ENCODE results near the gene PNPLA2. TPM values are rescaled to one million over a fixed set of nuclear protein-coding genes. Genes with fewer than 3 reads are reported as not detected.

Gene PNPLA2
- total and polyA plus RNA-seq, 4 donors, result 9.1 to 49.9 (median 28.5) TPM

GRCh38 chr11:871472-871871, 52.8 kb downstream of the PNPLA2 start:
- DNase-seq (ENCODE audit: low read depth in 4 of 6, low spot score in 6 of 6), result no peak
- H3K9me3 ChIP-seq (ENCODE audit: control insufficient read depth, insufficient read depth, low read length), result no peaks in the 10 kb centered on the region
- 73% methylated on average over 9 of the region's 9 CpGs for WGBS (ENCODE audit: insufficient coverage)
- H3K27me3 ChIP-seq (ENCODE audit: control insufficient read depth, insufficient read depth, low read length), result no peaks in the 10 kb centered on the region
- H3K4me1 ChIP-seq (ENCODE audit: control insufficient read depth, insufficient read depth, low read length), result peaks cover 6% of the 10 kb centered on the region
- no peak overlapping the region for H3K27ac ChIP-seq (ENCODE audit: low read depth, low read length)
- no peak overlapping the region for H3K4me3 ChIP-seq (ENCODE audit: low read depth, low read length)
- H3K36me3 ChIP-seq (ENCODE audit: control insufficient read depth, insufficient read depth, low read length), result peaks cover 92% of the 10 kb centered on the region

- no peaks in the 10 kb centered on the region for H3K9me3 ChIP-seq (ENCODE audit: control insufficient read depth, insufficient read depth, low read length)
- 92% methylated on average over 8 of the region's 9 CpGs for WGBS (ENCODE audit: insufficient coverage)
- peaks cover 89% of the 10 kb centered on the region for H3K36me3 ChIP-seq (ENCODE audit: control insufficient read depth, insufficient read depth, low read length)
- H3K4me3 ChIP-seq (ENCODE audit: low read depth, low read length), result no peak overlapping the region
- DNase-seq (ENCODE audit: low read depth in 4 of 6, low spot score in 6 of 6), result no peak
- no peaks in the 10 kb centered on the region for H3K27me3 ChIP-seq (ENCODE audit: control insufficient read depth, insufficient read depth, low read length)
- H3K27ac ChIP-seq (ENCODE audit: low read depth, low read length), result no peak overlapping the region
- H3K4me1 ChIP-seq (ENCODE audit: control insufficient read depth, insufficient read depth, low read length), result peaks cover 14% of the 10 kb centered on the region
These were observed 54.1 kb downstream of the PNPLA2 start for GRCh38 chr11:872799-873198.

- WGBS (ENCODE audit: insufficient coverage), result 75% methylated on average over 6 of the region's 12 CpGs
- Histone ChIP-seq H3K4me1 (ENCODE audit: control insufficient read depth, insufficient read depth, low read length) (peaks cover 14% of the 10 kb centered on the region), H3K36me3 (ENCODE audit: control insufficient read depth, insufficient read depth, low read length) (peaks cover 86% of the 10 kb centered on the region), H3K27me3 (ENCODE audit: control insufficient read depth, insufficient read depth, low read length) (no peaks in the 10 kb centered on the region), H3K9me3 (ENCODE audit: control insufficient read depth, insufficient read depth, low read length) (no peaks in the 10 kb centered on the region), H3K4me3 (ENCODE audit: low read depth, low read length) (no peak overlapping the region), H3K27ac (ENCODE audit: low read depth, low read length) (no peak overlapping the region)
- no peak for DNase-seq (ENCODE audit: low read depth in 4 of 6, low spot score in 6 of 6)
These were observed 55.0 kb downstream of the PNPLA2 start for GRCh38 chr11:873706-874105.

Small RNA genes within 50 kb of the gene (small RNA-seq; reads per million reads assigned to genes)
- gene SNORA52 (ENCODE audit: low replicate concordance), result not detected

Other genes starting within 250 kb of the PNPLA2 start
- 10 to 100 TPM; 14.7 to 20.9 TPM for gene PHRF1, start 242.4 kb upstream of the PNPLA2 start, total RNA-seq
- 10 to 100 TPM; 25.8 to 28.4 TPM for gene PHRF1, start 242.4 kb upstream of the PNPLA2 start, polyA plus RNA-seq (ENCODE audit: insufficient read length in 2 of 2)
- gene IRF7, start 203.0 kb upstream of the PNPLA2 start, total RNA-seq, result 10 to 100 TPM in 1 of 2 donors, 1 to 10 TPM in 1; 3.9 to 16.8 TPM
- gene IRF7, start 203.0 kb upstream of the PNPLA2 start, polyA plus RNA-seq (ENCODE audit: insufficient read length in 2 of 2), result 10 to 100 TPM; 10.4 to 17.1 TPM
- gene CDHR5, start 194.0 kb upstream of the PNPLA2 start, total RNA-seq, result 1 to 10 TPM in 1 of 2 donors, not detected in 1; 2.5 TPM
- gene CDHR5, start 194.0 kb upstream of the PNPLA2 start, polyA plus RNA-seq (ENCODE audit: insufficient read length in 2 of 2), result 1 to 10 TPM in 1 of 2 donors, under 1 TPM in 1; 0.71 to 1.5 TPM
- under 1 TPM in 1 of 2 donors, not detected in 1; 0.88 TPM for gene SCT, start 191.7 kb upstream of the PNPLA2 start, total RNA-seq
- gene SCT, start 191.7 kb upstream of the PNPLA2 start, polyA plus RNA-seq (ENCODE audit: insufficient read length in 2 of 2), result 1 to 10 TPM in 1 of 2 donors, not detected in 1; 1.4 TPM
- gene DRD4, start 181.6 kb upstream of the PNPLA2 start, total RNA-seq, result under 1 TPM in 1 of 2 donors, not detected in 1; 0.72 TPM
- gene DRD4, start 181.6 kb upstream of the PNPLA2 start, polyA plus RNA-seq (ENCODE audit: insufficient read length in 2 of 2), result 1 to 10 TPM; 5.4 to 5.6 TPM
- 10 to 100 TPM; 45.3 to 77.8 TPM for gene DEAF1, start 123.7 kb upstream of the PNPLA2 start, total RNA-seq
- gene DEAF1, start 123.7 kb upstream of the PNPLA2 start, polyA plus RNA-seq (ENCODE audit: insufficient read length in 2 of 2), result 100 to 1,000 TPM; 230 to 242 TPM
- 10 to 100 TPM; 10.0 to 20.1 TPM for gene TMEM80, start 123.1 kb upstream of the PNPLA2 start, total RNA-seq
- gene TMEM80, start 123.1 kb upstream of the PNPLA2 start, polyA plus RNA-seq (ENCODE audit: insufficient read length in 2 of 2), result 10 to 100 TPM; 25.8 to 38.9 TPM
- 1 to 10 TPM; 4.5 to 8.6 TPM for gene EPS8L2, start 112.7 kb upstream of the PNPLA2 start, total RNA-seq
- gene EPS8L2, start 112.7 kb upstream of the PNPLA2 start, polyA plus RNA-seq (ENCODE audit: insufficient read length in 2 of 2), result 10 to 100 TPM; 11.3 to 15.1 TPM
- 100 to 1,000 TPM; 104 to 124 TPM for gene TALDO1, start 71.5 kb upstream of the PNPLA2 start, total RNA-seq
- 100 to 1,000 TPM; 158 to 160 TPM for gene TALDO1, start 71.5 kb upstream of the PNPLA2 start, polyA plus RNA-seq (ENCODE audit: insufficient read length in 2 of 2)
- 10 to 100 TPM; 22.8 to 44.4 TPM for gene GATD1, start 41.4 kb upstream of the PNPLA2 start, total RNA-seq
- 100 to 1,000 TPM in 1 of 2 donors, 10 to 100 TPM in 1; 97.4 to 133 TPM for gene GATD1, start 41.4 kb upstream of the PNPLA2 start, polyA plus RNA-seq (ENCODE audit: insufficient read length in 2 of 2)
- 10 to 100 TPM; 13.0 to 23.4 TPM for gene CEND1, start 28.8 kb upstream of the PNPLA2 start, total RNA-seq
- gene CEND1, start 28.8 kb upstream of the PNPLA2 start, polyA plus RNA-seq (ENCODE audit: insufficient read length in 2 of 2), result 100 to 1,000 TPM; 162 to 176 TPM
- gene SLC25A22, start 20.6 kb upstream of the PNPLA2 start, total RNA-seq, result 10 to 100 TPM; 17.5 to 17.6 TPM
- gene SLC25A22, start 20.6 kb upstream of the PNPLA2 start, polyA plus RNA-seq (ENCODE audit: insufficient read length in 2 of 2), result 10 to 100 TPM; 55.0 to 69.2 TPM
- 1 to 10 TPM; 5.4 to 8.9 TPM for gene PIDD1, start 13.7 kb upstream of the PNPLA2 start, total RNA-seq
- gene PIDD1, start 13.7 kb upstream of the PNPLA2 start, polyA plus RNA-seq (ENCODE audit: insufficient read length in 2 of 2), result 10 to 100 TPM; 21.2 to 28.9 TPM
- 1,000 to 10,000 TPM in 1 of 2 donors, 100 to 1,000 TPM in 1; 139 to 1,150 TPM for gene RPLP2, start 8.9 kb upstream of the PNPLA2 start, total RNA-seq
- gene RPLP2, start 8.9 kb upstream of the PNPLA2 start, polyA plus RNA-seq (ENCODE audit: insufficient read length in 2 of 2), result 100 to 1,000 TPM; 862 to 919 TPM
- gene CRACR2B, start 9.0 kb downstream of the PNPLA2 start, total RNA-seq, result 1 to 10 TPM; 2.4 to 9.4 TPM
- 10 to 100 TPM in 1 of 2 donors, 1 to 10 TPM in 1; 7.4 to 12.1 TPM for gene CRACR2B, start 9.0 kb downstream of the PNPLA2 start, polyA plus RNA-seq (ENCODE audit: insufficient read length in 2 of 2)
- 100 to 1,000 TPM in 1 of 2 donors, 10 to 100 TPM in 1; 71.8 to 185 TPM for gene CD151, start 14.0 kb downstream of the PNPLA2 start, total RNA-seq
- gene CD151, start 14.0 kb downstream of the PNPLA2 start, polyA plus RNA-seq (ENCODE audit: insufficient read length in 2 of 2), result 100 to 1,000 TPM in 1 of 2 donors, 10 to 100 TPM in 1; 95.4 to 134 TPM
- 100 to 1,000 TPM in 1 of 2 donors, 10 to 100 TPM in 1; 34.7 to 160 TPM for gene POLR2L, start 23.6 kb downstream of the PNPLA2 start, total RNA-seq
- gene POLR2L, start 23.6 kb downstream of the PNPLA2 start, polyA plus RNA-seq (ENCODE audit: insufficient read length in 2 of 2), result 100 to 1,000 TPM; 118 to 130 TPM
- 100 to 1,000 TPM in 1 of 2 donors, 10 to 100 TPM in 1; 27.2 to 151 TPM for gene TSPAN4, start 23.9 kb downstream of the PNPLA2 start, total RNA-seq
- gene TSPAN4, start 23.9 kb downstream of the PNPLA2 start, polyA plus RNA-seq (ENCODE audit: insufficient read length in 2 of 2), result 10 to 100 TPM; 57.4 to 99.8 TPM
- gene CHID1, start 91.9 kb downstream of the PNPLA2 start, total RNA-seq, result 10 to 100 TPM; 36.1 to 63.0 TPM
- gene CHID1, start 91.9 kb downstream of the PNPLA2 start, polyA plus RNA-seq (ENCODE audit: insufficient read length in 2 of 2), result 100 to 1,000 TPM in 1 of 2 donors, 10 to 100 TPM in 1; 98.8 to 105 TPM
- 10 to 100 TPM; 46.4 to 55.3 TPM for gene AP2A2, start 107.0 kb downstream of the PNPLA2 start, total RNA-seq
- 100 to 1,000 TPM; 109 to 132 TPM for gene AP2A2, start 107.0 kb downstream of the PNPLA2 start, polyA plus RNA-seq (ENCODE audit: insufficient read length in 2 of 2)
- not detected for gene MUC6, start 217.8 kb downstream of the PNPLA2 start, total RNA-seq
- 1 to 10 TPM; 1.3 to 2.2 TPM for gene MUC6, start 217.8 kb downstream of the PNPLA2 start, polyA plus RNA-seq (ENCODE audit: insufficient read length in 2 of 2)